ENCODE results near the gene ROBO1.
A peak's percentile ranks its signal among the peaks of the same experiment; 100 is the strongest.

ROBO1 gene

DNA sequence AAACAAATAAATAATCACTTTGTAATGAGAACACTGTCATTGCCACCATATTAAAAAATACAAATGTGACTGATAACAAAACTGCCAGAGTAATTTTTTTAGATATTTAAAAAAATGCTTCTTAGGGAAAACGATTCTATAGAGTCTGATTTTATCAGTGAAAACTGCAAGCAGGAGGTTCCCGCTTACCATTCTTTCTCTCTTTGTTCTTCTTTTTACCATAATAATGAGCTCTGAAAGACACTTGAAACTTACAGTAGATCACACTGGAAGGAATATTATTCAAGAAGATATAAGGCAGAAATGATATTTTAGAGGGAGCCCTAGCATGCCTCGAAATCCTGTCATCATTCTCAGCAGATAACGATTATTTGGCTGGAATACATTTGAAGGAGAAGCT lies 701.3 kb downstream of the ROBO1 start:
- no peak for DNase-seq (ENCODE audit: low read depth)

GRCh38 chr3:79063624-79064023 lies 704.2 kb downstream of the ROBO1 start:
- DNase-seq (ENCODE audit: low read depth), result no peak

DNA sequence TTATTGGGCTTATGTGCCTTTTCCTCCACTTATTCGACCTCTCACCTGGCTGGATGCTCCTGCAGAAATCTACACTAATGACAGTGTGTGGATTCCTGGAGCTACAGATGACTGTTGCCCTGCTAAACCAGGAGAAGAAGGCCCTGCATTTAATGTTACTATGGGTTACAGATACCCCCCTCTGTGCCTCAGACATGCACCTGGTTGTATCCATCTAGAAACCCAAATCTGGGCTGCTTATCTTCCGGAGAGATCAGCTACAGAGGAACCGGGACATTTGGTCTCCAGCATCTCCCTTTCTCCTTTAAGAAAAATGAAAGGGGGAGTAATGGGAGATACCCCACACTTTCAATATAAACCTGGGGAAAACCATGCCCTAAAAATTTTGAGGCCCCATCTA lies 710.0 kb downstream of the ROBO1 start:
- DNase-seq (ENCODE audit: low read depth), result no peak

GRCh38 chr3:79056498-79056897 lies 711.3 kb downstream of the ROBO1 start:
- no peak for DNase-seq (ENCODE audit: low read depth)

GRCh38 chr3:79052054-79052681 lies 715.6 kb downstream of the ROBO1 start:
- peak; percentile 15 for DNase-seq (ENCODE audit: low read depth)

DNA sequence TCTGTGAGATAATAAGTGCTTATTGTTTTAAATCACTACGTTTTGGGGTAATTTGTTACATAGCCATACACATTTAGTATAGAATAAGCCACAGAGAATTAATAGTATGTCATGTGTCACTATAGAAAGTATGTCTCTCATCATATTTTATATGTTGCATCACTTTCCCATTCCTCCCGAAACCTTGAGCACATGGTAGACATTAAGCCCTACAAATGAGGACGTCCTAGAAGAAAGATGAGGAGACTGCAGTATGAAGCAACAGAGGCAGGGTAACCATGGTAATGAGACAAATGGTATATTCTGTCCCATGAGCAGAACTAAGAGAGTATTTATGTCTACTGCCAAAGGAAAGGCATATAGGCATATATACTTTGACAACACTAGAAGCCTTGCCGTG lies 720.2 kb downstream of the ROBO1 start:
- no peak for DNase-seq (ENCODE audit: low read depth)

- no peak for DNase-seq (ENCODE audit: low read depth)
Measured at GRCh38 chr3:79041621-79042020, 726.2 kb downstream of the ROBO1 start.

DNA sequence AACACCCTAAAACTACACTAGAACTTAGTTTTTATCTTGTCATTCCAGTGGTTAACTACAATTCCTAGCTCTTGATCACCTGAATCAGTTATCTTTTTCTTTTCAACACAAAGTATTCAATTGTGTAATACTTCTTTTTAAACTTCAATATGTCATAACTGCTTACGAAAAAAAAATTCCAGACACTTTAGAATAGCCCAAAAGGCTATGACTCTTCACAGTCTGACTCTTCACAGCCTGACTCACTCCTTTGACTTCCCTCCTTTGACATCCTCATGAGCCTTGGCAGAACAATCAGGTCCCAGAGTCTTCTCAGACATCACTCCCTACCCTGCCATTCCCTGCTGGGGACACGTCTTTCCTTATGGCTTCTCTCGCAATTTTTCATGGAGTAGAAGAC lies 727.1 kb downstream of the ROBO1 start:
- DNase-seq (ENCODE audit: low read depth), result peak; percentile 90

- DNase-seq (ENCODE audit: low read depth), result no peak
Measured at GRCh38 chr3:79040091-79040490, 727.7 kb downstream of the ROBO1 start.

DNA sequence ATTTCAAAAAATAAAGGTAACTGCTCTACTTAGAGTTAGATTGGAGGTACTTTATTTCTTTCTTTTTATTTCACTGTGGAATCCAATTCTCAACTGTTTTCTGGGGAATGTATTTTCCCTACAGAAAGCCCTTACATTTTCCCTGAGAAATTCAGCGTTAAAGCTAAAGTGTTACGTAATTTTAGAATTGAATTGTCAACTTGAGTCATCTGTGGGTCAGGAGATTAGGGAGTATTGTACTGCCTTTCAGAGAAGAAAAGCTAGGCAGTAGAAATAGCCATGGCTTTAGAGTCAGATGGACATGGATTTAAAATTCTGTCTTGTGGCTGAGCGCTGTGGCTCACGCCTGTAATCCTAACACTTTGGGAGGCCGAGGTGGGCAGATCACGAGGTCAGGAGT lies 728.6 kb downstream of the ROBO1 start:
- peak; percentile 51 for DNase-seq (ENCODE audit: low read depth)

- DNase-seq (ENCODE audit: low read depth), result no peak
Measured at GRCh38 chr3:79038636-79039035, 729.2 kb downstream of the ROBO1 start.

- no peak for DNase-seq (ENCODE audit: low read depth)
Measured at GRCh38 chr3:79038057-79038456, 729.7 kb downstream of the ROBO1 start.

DNA sequence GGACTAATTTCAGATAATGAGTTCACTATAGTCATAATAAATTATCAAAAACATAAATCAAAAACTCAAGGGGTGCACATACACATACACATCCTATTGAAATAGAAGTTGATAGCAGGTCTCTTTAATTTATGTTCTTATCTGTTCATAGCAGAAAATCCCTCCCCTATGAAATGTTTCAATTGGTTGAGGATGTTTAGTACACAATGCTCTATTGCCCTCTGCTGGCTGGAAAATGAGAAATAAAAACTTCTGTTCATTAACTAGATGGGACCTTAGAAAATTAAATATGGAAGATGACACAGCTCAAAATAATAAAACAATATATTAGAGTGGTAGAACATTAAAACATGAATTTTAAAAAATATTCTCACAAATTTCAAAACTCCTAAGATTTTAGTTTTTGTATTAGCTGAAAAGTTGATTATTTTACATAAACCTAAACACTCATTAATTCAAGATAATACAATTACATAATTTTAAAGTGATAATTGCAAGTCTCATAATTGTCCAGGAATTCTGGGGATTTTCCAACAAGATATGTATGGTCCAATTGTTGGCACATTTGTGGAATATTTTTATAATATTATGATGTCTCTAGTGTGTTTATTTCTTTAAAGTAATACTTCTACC lies 735.0 kb downstream of the ROBO1 start:
- DNase-seq (ENCODE audit: low read depth), result peak; percentile 72

- DNase-seq (ENCODE audit: low read depth), result no peak
Measured at GRCh38 chr3:79030157-79030556, 737.6 kb downstream of the ROBO1 start.

GRCh38 chr3:79028916-79029315 lies 738.9 kb downstream of the ROBO1 start:
- DNase-seq (ENCODE audit: low read depth), result no peak

- DNase-seq (ENCODE audit: low read depth), result no peak
Measured at GRCh38 chr3:79027593-79027992, 740.2 kb downstream of the ROBO1 start.

GRCh38 chr3:79019924-79020173 lies 747.9 kb downstream of the ROBO1 start:
- DNase-seq (ENCODE audit: low read depth), result no peak

- DNase-seq (ENCODE audit: low read depth), result peak; percentile 92
Measured at GRCh38 chr3:79019137-79019923, 748.5 kb downstream of the ROBO1 start.

- peak; percentile 72 for DNase-seq (ENCODE audit: low read depth)
Measured at GRCh38 chr3:79018671-79019136, 749.1 kb downstream of the ROBO1 start.

GRCh38 chr3:79018265-79018664 lies 749.5 kb downstream of the ROBO1 start:
- no peak for DNase-seq (ENCODE audit: low read depth)

DNA sequence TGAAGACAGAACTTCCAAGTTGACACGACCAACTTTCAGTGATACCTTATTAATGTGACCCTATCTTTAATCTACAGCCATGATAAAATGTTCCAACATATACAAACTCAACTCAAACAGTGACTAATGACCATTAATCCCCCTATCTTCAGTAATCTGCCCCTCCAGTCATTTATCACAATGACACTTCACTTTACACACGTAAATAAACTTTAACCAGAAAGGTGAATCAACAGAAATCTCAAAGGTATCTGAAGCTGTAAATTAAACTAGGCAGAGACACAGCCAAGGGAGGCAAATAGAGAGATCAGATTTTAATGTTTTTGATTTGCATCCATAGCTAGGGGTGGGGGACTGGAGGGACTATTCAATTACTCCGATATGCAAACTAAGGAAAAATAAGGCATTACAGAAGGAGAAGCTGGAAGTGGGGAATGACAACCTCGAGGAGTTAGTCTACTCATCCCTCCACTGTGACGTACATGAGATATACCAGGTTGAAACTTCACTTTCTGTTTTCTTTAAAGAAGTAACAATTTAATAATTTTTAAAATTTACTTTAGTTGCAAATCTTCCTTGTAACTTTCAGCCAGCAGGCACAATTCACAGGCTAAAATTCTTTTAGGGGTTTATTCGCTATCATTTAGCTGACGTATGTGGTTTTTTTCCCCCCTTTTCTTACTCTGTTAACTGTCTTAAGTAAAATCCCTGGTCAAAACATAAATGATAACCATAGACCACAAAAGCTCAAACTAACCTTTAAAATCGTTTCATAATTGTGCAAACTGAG lies 751.0 kb downstream of the ROBO1 start:
- peak; percentile 51 for DNase-seq (ENCODE audit: low read depth)

- DNase-seq (ENCODE audit: low read depth), result no peak
Measured at GRCh38 chr3:79015854-79016253, 751.9 kb downstream of the ROBO1 start.

- DNase-seq (ENCODE audit: low read depth), result no peak
Measured at GRCh38 chr3:79012946-79013362, 754.8 kb downstream of the ROBO1 start.

All from ELR (cell line).